GM21737 (cell line): Measurements from ENCODE around the gene RUBCNL.
A peak's percentile ranks its signal among the peaks of the same experiment; 100 is the strongest.
"Not testable (repeated sequence)": the region's sequence is repeated elsewhere in the genome, so short reads cannot be mapped to it uniquely, and the experiment has no call there.

Experiments
- ATAC-seq: cut with Tn5 transposase; IDR thresholded peaks from one replicate; pipeline ENCODE4 v1.9.1; 2021; ENCODE audit warnings: mild to moderate bottlenecking, moderate library complexity; ENCODE audit not compliant: unreplicated experiment

The RUBCNL gene, protein sequence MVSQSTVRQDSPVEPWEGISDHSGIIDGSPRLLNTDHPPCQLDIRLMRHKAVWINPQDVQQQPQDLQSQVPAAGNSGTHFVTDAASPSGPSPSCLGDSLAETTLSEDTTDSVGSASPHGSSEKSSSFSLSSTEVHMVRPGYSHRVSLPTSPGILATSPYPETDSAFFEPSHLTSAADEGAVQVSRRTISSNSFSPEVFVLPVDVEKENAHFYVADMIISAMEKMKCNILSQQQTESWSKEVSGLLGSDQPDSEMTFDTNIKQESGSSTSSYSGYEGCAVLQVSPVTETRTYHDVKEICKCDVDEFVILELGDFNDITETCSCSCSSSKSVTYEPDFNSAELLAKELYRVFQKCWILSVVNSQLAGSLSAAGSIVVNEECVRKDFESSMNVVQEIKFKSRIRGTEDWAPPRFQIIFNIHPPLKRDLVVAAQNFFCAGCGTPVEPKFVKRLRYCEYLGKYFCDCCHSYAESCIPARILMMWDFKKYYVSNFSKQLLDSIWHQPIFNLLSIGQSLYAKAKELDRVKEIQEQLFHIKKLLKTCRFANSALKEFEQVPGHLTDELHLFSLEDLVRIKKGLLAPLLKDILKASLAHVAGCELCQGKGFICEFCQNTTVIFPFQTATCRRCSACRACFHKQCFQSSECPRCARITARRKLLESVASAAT

DNA sequence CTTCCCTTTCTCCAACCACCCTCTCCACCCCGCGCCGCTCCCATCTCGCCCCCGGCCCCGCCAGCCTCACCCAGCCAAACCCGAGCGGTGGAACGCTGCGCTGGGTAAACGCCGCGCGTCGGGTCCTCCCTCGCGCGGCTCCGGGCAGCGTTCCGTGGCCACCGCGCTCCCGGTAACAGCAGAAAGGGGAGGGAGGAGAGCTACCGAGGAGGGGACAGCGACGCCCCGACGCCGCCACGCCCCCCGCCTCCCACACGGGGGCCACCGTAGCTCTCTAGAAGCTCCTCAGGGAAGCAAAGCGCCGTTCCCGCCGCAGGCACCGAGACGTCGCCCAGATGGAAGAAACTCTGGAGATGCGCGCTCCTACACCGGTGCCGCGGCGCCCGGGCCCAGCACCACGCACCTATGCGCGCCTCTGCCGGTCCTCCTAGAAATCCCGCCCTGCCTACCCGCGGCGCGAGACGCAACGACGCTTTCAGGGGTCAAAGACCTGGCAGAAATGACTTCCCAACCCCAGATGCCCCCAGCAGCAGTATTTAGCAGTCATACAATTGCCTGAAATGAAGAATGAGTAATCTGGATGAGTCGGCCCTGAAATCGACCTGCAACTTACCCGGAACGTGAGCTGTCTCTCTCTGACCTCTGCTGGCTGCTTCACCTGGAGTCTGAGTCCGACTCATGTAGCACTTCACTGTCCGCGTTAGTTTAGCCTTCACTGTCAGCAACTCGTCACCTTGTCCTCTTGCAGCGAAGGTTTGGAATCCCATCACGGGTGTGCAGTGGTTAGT lies at the start of gene RUBCNL:
TSS of gene RUBCNL (minus strand) at position 189 of the 788 bp plus-strand sequence. CDS start 14,777 bp downstream, outside the sequence.
- no peak for ATAC-seq

DNA sequence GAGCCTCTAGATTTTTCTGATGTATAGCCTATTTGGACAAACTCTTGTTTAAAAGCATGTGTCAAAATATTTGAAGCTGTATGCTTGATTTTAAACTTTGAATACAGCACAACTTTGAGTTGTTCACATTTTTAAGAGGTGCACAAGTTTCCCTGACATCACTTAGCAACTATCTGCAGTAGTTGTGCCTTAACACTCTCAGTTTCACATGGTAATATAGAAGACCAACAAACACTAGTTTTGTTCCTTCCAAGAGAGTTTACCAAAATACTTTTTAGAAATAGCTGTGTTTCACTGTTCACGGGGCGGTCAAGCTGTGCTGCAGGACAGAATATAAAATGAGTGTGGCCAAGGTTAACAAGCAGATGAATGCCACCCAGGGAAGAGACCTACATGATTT lies 42.5 kb upstream of the RUBCNL start:
- not testable (repeated sequence) for ATAC-seq

- no peak for ATAC-seq
Measured at GRCh38 chr13:46405457-46405856, 18.4 kb upstream of the RUBCNL start.

GRCh38 chr13:46404733-46405100 lies 17.7 kb upstream of the RUBCNL start:
- no peak for ATAC-seq

DNA sequence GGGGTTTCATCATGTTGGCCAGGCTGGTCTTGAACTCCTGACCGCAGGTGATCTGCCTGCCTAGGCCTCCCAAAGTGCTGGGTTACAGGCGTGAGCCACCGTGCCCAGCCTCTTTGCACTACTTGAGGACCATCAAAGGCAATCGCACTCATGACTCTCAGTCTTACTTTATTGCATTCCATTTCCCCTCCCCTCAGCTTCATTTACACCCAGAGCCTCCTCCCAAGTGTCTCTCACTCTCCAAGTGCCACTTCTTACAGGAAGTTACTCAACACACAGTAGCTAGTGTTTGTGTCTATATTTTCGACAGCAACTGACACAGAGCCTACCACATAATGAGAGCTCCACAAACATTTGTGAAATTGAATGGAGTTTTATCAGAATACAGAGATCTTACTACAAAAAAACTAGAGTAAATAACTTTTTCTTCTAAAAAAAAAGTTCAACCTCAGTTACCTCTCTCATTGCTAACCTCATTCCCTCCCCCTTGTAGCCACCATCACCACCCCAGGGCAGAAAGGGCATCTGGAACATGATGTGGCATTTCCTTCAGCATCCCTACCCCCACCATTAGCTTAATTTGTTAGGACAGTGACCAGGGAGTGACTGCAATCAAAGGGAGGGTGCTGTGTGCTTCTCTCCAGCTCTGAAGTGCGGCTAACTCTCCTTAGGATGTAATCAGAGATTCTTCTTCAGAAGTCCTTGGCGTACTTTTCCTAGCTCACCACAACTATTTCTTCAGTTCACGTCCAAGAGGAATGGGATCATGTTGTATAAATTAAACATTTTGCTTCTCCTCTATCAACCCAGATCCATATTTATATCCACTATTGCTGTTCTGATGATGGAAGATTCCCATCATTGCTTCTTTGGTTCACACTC lies 17.0 kb upstream of the RUBCNL start:
- ATAC-seq: no peak

GRCh38 chr13:46402178-46402577 lies 15.1 kb upstream of the RUBCNL start:
- ATAC-seq: no peak

GRCh38 chr13:46401432-46401831 lies 14.4 kb upstream of the RUBCNL start:
- ATAC-seq: no peak

- ATAC-seq: no peak
Measured at GRCh38 chr13:46396341-46396740, 9.3 kb upstream of the RUBCNL start.

DNA sequence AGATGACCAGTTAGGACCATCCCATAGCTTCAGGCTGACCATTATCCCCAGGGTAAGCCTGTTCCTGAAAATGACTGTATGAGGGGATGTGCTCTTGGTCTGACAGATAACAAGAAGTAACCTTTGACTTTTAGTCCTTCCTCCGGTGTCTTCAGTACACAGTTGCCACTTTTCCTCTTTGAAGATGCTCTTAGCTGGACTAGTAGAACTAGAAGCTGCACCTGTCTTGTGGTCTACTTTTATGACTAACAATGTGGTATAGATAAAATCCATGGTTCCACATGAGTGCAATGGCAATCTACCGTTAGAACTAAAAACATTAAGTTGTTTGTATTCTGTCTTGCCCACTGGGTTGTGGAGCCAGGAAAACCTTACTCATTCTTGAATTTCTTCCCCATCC lies 5.9 kb upstream of the RUBCNL start:
- ATAC-seq: no peak

DNA sequence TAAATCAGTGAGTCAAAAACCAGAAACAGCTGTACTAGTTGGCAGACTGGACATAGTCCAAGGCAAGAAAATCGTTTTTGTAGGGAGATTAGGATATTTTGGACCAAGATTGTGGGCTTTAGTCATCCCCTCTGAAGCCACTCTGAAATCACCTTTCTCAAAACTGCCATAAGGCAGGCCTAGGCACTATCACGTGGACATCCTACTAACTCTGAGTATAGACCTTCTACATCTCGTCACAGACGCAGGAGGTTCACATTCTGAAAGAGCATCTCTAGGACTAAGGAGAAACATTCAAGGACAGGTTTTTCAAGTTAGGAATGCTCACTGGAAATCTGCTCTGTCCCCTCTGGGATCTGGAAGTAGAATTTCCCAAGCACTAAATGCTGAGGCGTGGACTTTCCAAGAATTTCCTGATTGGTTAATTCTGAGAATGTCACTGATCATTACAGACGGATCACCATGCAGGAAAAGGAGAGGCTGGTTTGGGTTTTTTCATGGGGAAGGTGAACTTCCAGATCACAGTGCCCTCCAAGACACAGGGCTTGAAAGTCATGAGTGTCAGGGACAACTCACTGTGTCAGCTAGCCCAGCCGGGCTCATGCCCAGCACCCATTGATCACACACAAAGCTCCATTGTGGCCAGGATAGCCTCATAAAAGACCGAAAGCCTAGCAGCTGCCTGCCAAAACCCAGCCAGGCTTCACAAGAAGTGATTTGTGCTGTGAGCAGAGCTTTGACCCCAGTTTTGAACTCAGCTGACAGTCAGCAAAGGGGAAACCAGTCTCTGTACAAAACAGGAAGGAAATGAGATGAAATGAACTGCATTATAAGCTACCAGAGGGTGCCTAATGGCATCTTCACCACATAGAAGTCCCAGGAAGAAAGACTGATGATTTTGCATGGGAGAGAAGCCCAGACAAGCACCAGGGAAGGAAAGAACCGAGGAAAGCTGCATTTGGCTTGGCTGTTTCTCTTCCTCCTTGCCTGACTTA lies 2.7 kb upstream of the RUBCNL start:
- peak; percentile 52 for ATAC-seq

DNA sequence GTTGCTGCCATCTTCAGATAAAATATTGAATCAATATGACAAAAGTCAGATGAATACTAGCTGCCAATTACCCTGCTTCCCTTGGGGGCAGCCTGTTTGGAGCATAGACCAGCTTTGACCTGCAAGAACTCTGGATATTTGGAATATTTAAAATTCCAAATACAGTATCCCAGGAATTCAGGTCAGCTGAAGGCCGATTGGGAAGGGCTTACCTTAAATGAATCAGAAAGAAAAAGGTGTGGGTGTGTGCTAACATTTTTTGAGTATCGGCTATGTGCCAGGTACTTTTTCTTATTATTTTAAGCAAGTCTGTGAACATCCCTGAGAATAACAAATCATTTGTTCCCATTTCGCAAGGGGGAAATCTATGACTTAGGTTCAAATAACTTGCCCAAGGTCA lies 1.8 kb upstream of the RUBCNL start:
- ATAC-seq: no peak

GRCh38 chr13:46388308-46388707 lies 1.3 kb upstream of the RUBCNL start:
- no peak for ATAC-seq

DNA sequence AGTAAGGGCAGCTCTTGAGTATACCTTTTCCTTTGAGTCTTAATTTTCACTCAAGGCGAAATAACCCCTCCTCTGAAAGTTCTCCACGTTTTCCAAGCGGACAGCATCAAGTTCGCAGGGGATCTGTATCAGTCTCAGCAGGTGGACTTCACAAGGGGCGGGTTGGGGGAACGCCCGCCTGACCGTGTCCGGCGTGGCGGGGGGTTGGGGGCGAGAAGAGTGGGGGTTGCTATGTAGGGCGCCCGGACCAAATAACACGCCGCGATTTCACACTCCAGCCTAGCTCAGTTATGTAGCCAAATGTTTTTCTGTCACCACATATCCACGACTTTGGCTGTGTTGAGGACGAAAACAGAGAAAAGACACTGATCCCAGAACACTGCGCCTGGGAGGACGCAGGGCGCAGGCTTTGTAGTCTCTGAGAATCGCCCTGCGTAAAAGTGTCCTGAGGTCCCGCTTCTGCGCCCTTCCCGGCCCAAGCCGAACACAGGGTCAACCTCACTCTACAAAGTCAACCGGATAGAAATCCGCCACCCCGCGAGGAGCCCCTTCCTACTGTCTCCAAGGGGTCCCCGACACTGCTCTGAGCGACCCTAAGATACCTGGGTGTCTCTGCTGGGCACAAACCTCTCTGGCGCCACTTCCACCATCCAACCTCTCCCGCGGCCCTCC lies 524 bp downstream of the RUBCNL start:
- no peak for ATAC-seq

DNA sequence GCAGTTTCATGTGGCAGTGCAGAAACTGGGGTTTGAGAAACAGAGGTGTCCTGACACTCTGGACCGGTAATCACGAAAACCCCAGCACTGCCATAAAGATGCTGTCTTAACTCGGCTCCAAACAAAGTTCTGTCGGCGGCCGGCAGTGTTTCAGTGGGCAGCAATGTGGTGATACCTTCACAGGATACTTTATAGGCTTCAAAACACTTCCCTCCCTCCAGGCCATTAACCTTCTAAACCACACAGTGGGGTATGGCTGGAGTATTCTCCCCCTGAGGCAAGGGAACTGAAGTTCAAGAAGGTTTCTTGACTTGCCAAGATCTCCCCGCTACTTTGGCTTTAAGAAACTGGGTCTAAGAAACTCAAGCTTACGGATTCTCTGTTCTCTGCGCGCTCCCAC lies 1.1 kb downstream of the RUBCNL start:
- ATAC-seq: no peak

DNA sequence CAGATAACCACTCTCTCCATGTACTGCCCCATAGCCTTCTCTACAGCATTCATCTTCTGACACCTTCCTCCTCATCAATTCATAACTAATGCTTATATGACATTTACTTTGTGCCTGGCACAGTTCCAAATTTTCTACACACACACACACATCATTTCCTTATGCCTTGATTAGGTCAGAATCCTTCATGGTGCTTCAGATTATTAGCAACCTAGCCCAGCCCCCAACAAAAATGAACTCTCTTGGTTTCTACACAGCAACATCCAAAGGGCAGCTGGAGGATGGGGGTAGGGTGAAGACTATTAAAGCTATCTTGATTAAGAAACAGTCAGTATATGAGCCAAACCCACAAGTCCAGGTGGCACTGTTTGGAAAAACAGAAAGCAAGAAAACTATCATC lies 3.7 kb downstream of the RUBCNL start:
- ATAC-seq: no peak

GRCh38 chr13:46382224-46382623 lies 4.8 kb downstream of the RUBCNL start:
- ATAC-seq: peak; percentile 33

DNA sequence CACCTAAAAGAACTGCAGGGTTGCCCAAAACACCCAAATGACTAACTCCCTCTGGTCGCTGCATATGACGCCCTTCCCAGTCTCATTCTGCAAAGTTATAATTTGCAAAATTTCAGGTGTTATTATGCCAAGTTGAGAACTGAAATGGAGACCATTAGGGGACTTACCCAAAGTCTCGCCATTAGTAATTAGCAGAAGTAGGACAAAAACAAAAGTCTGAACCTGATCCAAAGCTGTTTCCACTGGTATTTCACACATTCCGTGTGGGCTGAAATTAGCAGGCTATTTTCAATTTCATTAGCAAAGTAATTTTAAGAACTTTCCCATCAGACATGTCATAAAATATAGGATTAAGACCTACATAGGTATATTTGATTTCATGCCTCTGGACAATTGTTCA lies 6.8 kb downstream of the RUBCNL start:
- no peak for ATAC-seq

DNA sequence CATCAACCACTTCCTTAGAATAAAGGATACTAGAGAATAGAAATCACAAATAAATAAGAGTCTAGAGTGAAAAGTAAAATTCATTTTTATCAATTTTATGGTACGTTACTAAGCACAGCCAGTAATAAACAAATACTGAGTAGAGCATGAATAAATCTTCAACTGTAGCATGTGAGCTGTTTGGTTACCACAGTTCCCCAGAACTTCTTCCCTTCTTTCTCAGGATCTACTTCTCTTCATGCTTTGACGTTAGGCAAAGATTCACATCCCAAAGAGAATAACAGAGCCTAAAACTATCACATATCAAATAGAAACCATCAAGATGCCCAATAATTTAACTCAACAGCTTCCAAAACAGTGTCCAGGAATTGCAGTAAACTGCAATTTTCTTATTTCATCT lies 7.4 kb downstream of the RUBCNL start:
- no peak for ATAC-seq

GRCh38 chr13:46378411-46378810 lies 8.6 kb downstream of the RUBCNL start:
- ATAC-seq: no peak
